Breast epithelium (tissue), 4 donors: ENCODE results near the gene UBXN6. TPM values are rescaled to one million over a fixed set of nuclear protein-coding genes. Genes with fewer than 3 reads are reported as not detected.

Source experiments
- DNase-seq, 2 donors: peaks; one replicate each; pipeline ENCODE4 v3.0.0-alpha.2; 2019; ENCODE audit warnings: low spot score in 2 of 2
- H3K27ac ChIP-seq, 2 donors: fragments of 200-600 bp; sonication (generic) in 1 of 2; one replicate each; pipeline ENCODE4 v1.5.1; 2016 to 2019; ENCODE audit warnings: mild to moderate bottlenecking in 1 of 2
- H3K27me3 ChIP-seq, 2 donors: fragments of 200-600 bp; sonication (generic) in 1 of 2; one replicate each; pipeline versions ENCODE4 v1.5.1 to v1.6.0; 2017 to 2019; ENCODE audit warnings: control low read depth in 1 of 2, mild to moderate bottlenecking in 1 of 2
- H3K36me3 ChIP-seq: fragments of 200-600 bp; one replicate; pipeline ENCODE4 v1.5.1; 2019
- H3K4me1 ChIP-seq, 2 donors: fragments of 200-600 bp; sonication (generic); one replicate each; pipeline ENCODE4 v1.5.1; 2016 to 2019; ENCODE audit warnings: control low read depth in 1 of 2
- H3K4me3 ChIP-seq, 3 donors: fragments of 200-600 bp; sonication (generic); 1 replicate in 2 of 3; 2 replicates in 1 of 3; pipeline ENCODE4 v1.5.1; 2016 to 2019; ENCODE audit warnings: mild to moderate bottlenecking in 3 of 3, moderate library complexity in 2 of 3
- H3K9me3 ChIP-seq, 2 donors: fragments of 200-600 bp; sonication (generic) in 1 of 2; one replicate each; pipeline ENCODE4 v1.5.1; 2016 to 2019; ENCODE audit warnings: control low read depth in 1 of 2
- CTCF ChIP-seq, 3 donors: fragments of 450-650 bp; IDR thresholded peaks; one replicate each; pipeline ENCODE4 v1.5.1; 2016 to 2017; ENCODE audit warnings: antibody characterized with exemption in 3 of 3, mild to moderate bottlenecking in 3 of 3, moderate library complexity in 3 of 3
- POLR2A ChIP-seq: fragments of 450-650 bp; IDR thresholded peaks from one replicate; pipeline ENCODE4 v1.6.1; 2016; ENCODE audit warnings: antibody characterized with exemption, mild to moderate bottlenecking, moderate library complexity
- POLR2AphosphoS5 ChIP-seq, 3 donors: sonication (generic); formaldehyde crosslinking; IDR thresholded peaks; one replicate each; pipeline ENCODE4 v1.6.1; 2017; ENCODE audit warnings: antibody characterized with exemption in 3 of 3
- intact Hi-C: fragments of 100-400 bp; cut with DNase I; formaldehyde crosslinking; loops from one replicate; pipeline ENCODE4 v1.15.1; 2023; ENCODE audit warnings: low total_unique reads
- total RNA-seq, 3 donors: library from RNA; depleted of rRNA; stranded (reverse); fragments of >200 nt; gene quantifications; one replicate each; pipeline ENCODE4 v1.1.0, GENCODE V29; 2016

Gene UBXN6
- total RNA-seq, 3 donors from 2014 or later: 72.9 to 139 (median 91.1) TPM

- H3K36me3 ChIP-seq: peaks cover 26% of the 10 kb centered on the region
- H3K27ac ChIP-seq: no peak overlapping the region
- DNase-seq: no peak
- H3K4me3 ChIP-seq: no peak overlapping the region
- no peaks in the 10 kb centered on the region for H3K27me3 ChIP-seq
- no peaks in the 10 kb centered on the region for H3K4me1 ChIP-seq
- H3K9me3 ChIP-seq: no peaks in the 10 kb centered on the region
- intact Hi-C loops: no loop called here
- TF ChIP-seq POLR2A: no peak
- no peak for TF ChIP-seq POLR2AphosphoS5 (IDR thresholded peaks at IDR 0.05)
- no peak for TF ChIP-seq CTCF (IDR thresholded peaks at IDR 0.05)
Measured at GRCh38 chr19:4445963-4446703, 11.5 kb downstream of the UBXN6 start.

- Histone ChIP-seq H3K27me3 (no peaks in the 10 kb centered on the region), H3K4me3 (no peak overlapping the region), H3K27ac (no peak overlapping the region), H3K4me1 (no peaks in the 10 kb centered on the region), H3K9me3 (no peaks in the 10 kb centered on the region), H3K36me3 (peaks cover 26% of the 10 kb centered on the region)
- intact Hi-C loops: no loop called here
- no peak for DNase-seq
- TF ChIP-seq POLR2A (no peak), POLR2AphosphoS5 (IDR thresholded peaks at IDR 0.05) (no peak)
Measured at GRCh38 chr19:4444765-4445741, 12.5 kb downstream of the UBXN6 start.

- TF ChIP-seq POLR2AphosphoS5 (IDR thresholded peaks at IDR 0.05): no peak
- TF ChIP-seq CTCF (IDR thresholded peaks at IDR 0.05): no peak
- TF ChIP-seq POLR2A: no peak
- H3K36me3 ChIP-seq: peaks cover 26% of the 10 kb centered on the region
- intact Hi-C loops: no loop called here
- DNase-seq: no peak
- H3K4me3 ChIP-seq: no peak overlapping the region
- no peak overlapping the region for H3K27ac ChIP-seq
- no peaks in the 10 kb centered on the region for H3K27me3 ChIP-seq
- no peaks in the 10 kb centered on the region for H3K4me1 ChIP-seq
- H3K9me3 ChIP-seq: no peaks in the 10 kb centered on the region
Measured at GRCh38 chr19:4443966-4444764, 13.4 kb downstream of the UBXN6 start.

DNA sequence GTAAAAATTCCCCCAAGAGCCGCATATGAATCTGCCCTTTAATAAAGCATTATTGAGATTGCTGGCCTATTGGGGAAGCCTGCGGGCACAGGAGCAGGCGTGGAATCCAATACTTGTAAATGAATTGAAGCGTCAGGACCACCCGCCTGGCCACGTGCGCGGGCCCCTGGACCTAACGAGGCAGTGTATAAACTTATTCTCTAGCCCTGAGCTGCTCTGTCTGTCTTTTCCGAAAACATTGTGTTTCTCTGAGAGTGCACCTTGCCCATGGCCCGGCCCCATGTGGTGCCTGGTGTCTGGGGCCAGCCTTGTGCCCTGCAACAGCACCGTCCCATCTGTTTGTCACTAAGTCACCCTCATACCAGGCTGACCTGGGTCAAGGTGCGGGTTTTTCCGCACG, 14.4 kb downstream of the UBXN6 start:
- Histone ChIP-seq H3K27me3 (no peaks in the 10 kb centered on the region), H3K27ac (no peak overlapping the region), H3K36me3 (peaks cover 23% of the 10 kb centered on the region), H3K9me3 (no peaks in the 10 kb centered on the region), H3K4me3 (no peak overlapping the region), H3K4me1 (no peaks in the 10 kb centered on the region)
- intact Hi-C loops: no loop called here
- no peak for DNase-seq
- TF ChIP-seq POLR2AphosphoS5 (IDR thresholded peaks at IDR 0.05) (no peak), POLR2A (no peak), CTCF (IDR thresholded peaks at IDR 0.05) (no peak)

GRCh38 chr19:4442819-4443146, 14.8 kb downstream of the UBXN6 start:
- intact Hi-C loops: no loop called here
- no peaks in the 10 kb centered on the region for H3K4me1 ChIP-seq
- DNase-seq: no peak
- H3K27me3 ChIP-seq: no peaks in the 10 kb centered on the region
- no peaks in the 10 kb centered on the region for H3K9me3 ChIP-seq
- H3K4me3 ChIP-seq: no peak overlapping the region
- H3K27ac ChIP-seq: no peak overlapping the region
- no peak for TF ChIP-seq CTCF (IDR thresholded peaks at IDR 0.05)
- TF ChIP-seq POLR2AphosphoS5 (IDR thresholded peaks at IDR 0.05): no peak
- no peak for TF ChIP-seq POLR2A
- peaks cover 19% of the 10 kb centered on the region for H3K36me3 ChIP-seq
